Endothelial cell of umbilical vein (primary cell): ENCODE data around the gene MTA1. TPM values are rescaled to one million over a fixed set of nuclear protein-coding genes. Genes with fewer than 3 reads are reported as not detected.

Source experiments
- BruUV-seq: library from RNA; stranded (reverse); fragments of 400-500 nt; replicated peaks from 2 replicates; lab custom pipeline; 2021; lab: Mats Ljungman, UMichigan
- CTCF ChIA-PET: fragments of 300-600, 350-600 bp; sonication (Branson Sonifier 250); formaldehyde crosslinking; loops from one replicate; lab custom pipeline; 2021; ENCODE audit warnings: antibody characterized with exemption, inconsistent platforms; lab: Charles Lee
- POLR2A ChIA-PET: fragments of 300-600, 350-600 bp; sonication (Branson Sonifier 250); formaldehyde crosslinking; loops from one replicate; lab custom pipeline; 2021; ENCODE audit warnings: antibody characterized with exemption, inconsistent platforms; lab: Charles Lee
- DNase-seq: peaks from one replicate; pipeline ENCODE4 v3.0.0-alpha.2; 2011; ENCODE audit warnings: low read depth, low spot score
- FAIRE-seq: peaks from 2 replicates; lab custom pipeline; 2011; peaks lifted over from hg19 to GRCh38; lab: Jason Lieb, UNC
- H2AFZ ChIP-seq: 2 replicates; pipeline ENCODE4 v1.6.0; 2012; ENCODE audit warnings: low read depth, low read length, control low read depth, inconsistent platforms
- H3K27ac ChIP-seq: 2 replicates; pipeline ENCODE4 v1.5.1; 2011; ENCODE audit warnings: low read depth, mild to moderate bottlenecking, control low read depth, low read length, moderate library complexity; ENCODE audit not compliant: insufficient read depth
- H3K27me3 ChIP-seq, 2 experiments: 2 replicates each; pipeline versions ENCODE4 v1.6.0 to v1.6.1; 2011; ENCODE audit warnings: low read length in 2 of 2, mixed read lengths in 1 of 2; ENCODE audit not compliant: control insufficient read depth in 2 of 2, insufficient read depth in 2 of 2
- H3K36me3 ChIP-seq, 2 experiments: 2 replicates in 1 of 2; 3 replicates in 1 of 2; pipeline ENCODE4 v1.5.1; 2011; ENCODE audit warnings: low read length in 2 of 2, mild to moderate bottlenecking in 1 of 2, moderate library complexity in 1 of 2; ENCODE audit not compliant: control insufficient read depth in 2 of 2, insufficient read depth in 2 of 2; ENCODE audit errors: extremely low read depth in 1 of 2
- H3K4me1 ChIP-seq: 3 replicates; pipeline ENCODE4 v1.5.1; 2011; ENCODE audit warnings: mild to moderate bottlenecking, low read length; ENCODE audit not compliant: control insufficient read depth, insufficient read depth; ENCODE audit errors: extremely low read depth
- H3K4me2 ChIP-seq: 2 replicates; pipeline ENCODE4 v1.6.1; 2011; ENCODE audit warnings: low read length, control low read depth, mixed read lengths; ENCODE audit not compliant: insufficient read depth
- H3K4me3 ChIP-seq, 3 experiments: fragments of 200-600 bp in 1 of 3; sonication (generic), shearing (Covaris generic) in 1 of 3; replicated peaks in 1 of 3; 2 replicates each; pipeline ENCODE4 v1.5.1; 2011 to 2016; ENCODE audit warnings: control low read depth in 3 of 3, low read length in 3 of 3, mild to moderate bottlenecking in 2 of 3, inconsistent platforms in 1 of 3, low read depth in 1 of 3, moderate library complexity in 1 of 3; ENCODE audit not compliant: insufficient read depth in 1 of 3
- H3K79me2 ChIP-seq: 2 replicates; pipeline ENCODE4 v1.6.0; 2012; ENCODE audit warnings: low read length, inconsistent platforms; ENCODE audit not compliant: control insufficient read depth, insufficient read depth
- H3K9ac ChIP-seq: replicated peaks from 2 replicates; pipeline ENCODE3; 2011; ENCODE audit warnings: low read length, control low read depth; ENCODE audit not compliant: insufficient read depth; ENCODE audit errors: extremely low read depth
- H3K9me1 ChIP-seq: replicated peaks from 3 replicates; pipeline ENCODE4 v1.6.0; 2011; ENCODE audit warnings: mild to moderate bottlenecking, low read length; ENCODE audit not compliant: control insufficient read depth, insufficient read depth; ENCODE audit errors: extremely low read depth
- H3K9me3 ChIP-seq: replicated peaks from 2 replicates; pipeline ENCODE4 v1.5.1; 2012; ENCODE audit warnings: low read length, inconsistent platforms; ENCODE audit not compliant: control insufficient read depth, insufficient read depth
- H4K20me1 ChIP-seq: replicated peaks from 2 replicates; pipeline ENCODE3; 2011; ENCODE audit warnings: mild to moderate bottlenecking, low read length; ENCODE audit not compliant: control insufficient read depth, insufficient read depth; ENCODE audit errors: extremely low read depth
- CTCF ChIP-seq, 2 donors: IDR thresholded peaks; 1 replicate in 1 of 2; 2 replicates in 1 of 2; pipeline ENCODE4 v1.5.1; 2011; ENCODE audit warnings: low read length in 2 of 2, mild to moderate bottlenecking in 2 of 2, moderate library complexity in 2 of 2, control low read depth in 1 of 2, inconsistent platforms in 1 of 2, low read depth in 1 of 2; ENCODE audit not compliant: insufficient read depth in 1 of 2; ENCODE audit errors: extremely low read depth in 1 of 2
- EZH2 ChIP-seq: IDR thresholded peaks from 2 replicates; pipeline ENCODE4 v1.6.1; 2012; ENCODE audit warnings: borderline replicate concordance, low read depth, mild to moderate bottlenecking, moderate library complexity, low read length, inconsistent platforms; ENCODE audit not compliant: severe bottlenecking
- FOS ChIP-seq: IDR thresholded peaks from 2 replicates; pipeline ENCODE4 v1.6.1; 2011; ENCODE audit warnings: mild to moderate bottlenecking, low read length, moderate library complexity, borderline replicate concordance; ENCODE audit not compliant: insufficient read depth
- GATA2 ChIP-seq: IDR thresholded peaks from 2 replicates; pipeline ENCODE4 v1.7.0; 2011; ENCODE audit warnings: low read depth, mild to moderate bottlenecking, moderate library complexity, mixed read lengths, low read length; ENCODE audit not compliant: insufficient read length, insufficient read depth
- JUN ChIP-seq: IDR thresholded peaks from 2 replicates; pipeline ENCODE4 v1.6.1; 2011; ENCODE audit warnings: borderline replicate concordance, low read depth; ENCODE audit not compliant: insufficient read length, insufficient read depth
- MAX ChIP-seq: IDR thresholded peaks from 2 replicates; pipeline ENCODE4 v1.6.1; 2011; ENCODE audit not compliant: insufficient read depth, insufficient read length
- MYC ChIP-seq: IDR thresholded peaks from one replicate; pipeline ENCODE4 v1.6.1; 2011; ENCODE audit warnings: mild to moderate bottlenecking, low read depth, low read length
- POLR2A ChIP-seq: IDR thresholded peaks from 2 replicates; pipeline ENCODE4 v1.6.1; 2012; ENCODE audit warnings: low read depth, mild to moderate bottlenecking, control low read depth, low read length
- POLR2AphosphoS5 ChIP-seq: IDR thresholded peaks from 2 replicates; pipeline ENCODE4 v1.6.1; 2012; ENCODE audit warnings: low read depth, mild to moderate bottlenecking, control low read depth, low read length, moderate library complexity; ENCODE audit not compliant: insufficient read depth
- dilution Hi-C: fragments of 300-500 bp; cut with MboI; formaldehyde crosslinking; loops from one replicate; pipeline ENCODE4 v1.15.0; 2019; ENCODE audit warnings: low sequenced_read_pairs; ENCODE audit not compliant: extremely low pct_ligation_motif_present
- intact Hi-C: fragments of 100-400 bp; cut with micrococcal nuclease; formaldehyde crosslinking; loops from one replicate; pipeline ENCODE4 v1.10.0; 2022
- polyA plus RNA-seq, 4 experiments: library from polyadenylated mRNA; depleted of rRNA in 3 of 4; stranded (reverse) in 3 of 4; unstranded in 1 of 4; fragments of >200 nt; gene quantifications; 2 replicates each; pipeline versions ENCODE4 v1.2.1 to v1.2.3, GENCODE V29; 2011 to 2012; ENCODE audit warnings: missing spikeins in 1 of 4
- total RNA-seq: library from RNA; stranded (reverse); gene quantifications from 2 replicates; pipeline ENCODE4 v1.2.3, GENCODE V29; 2021

The MTA1 gene
- total and polyA plus RNA-seq, 2 donors (not counting 3 experiments of a cell fraction or from before 2014, with no cell fraction given): 85.2 to 167 TPM

- ChIA-PET CTCF (no interaction called here), POLR2A (no interaction called here)
- Histone ChIP-seq H3K9me1 (no peaks in the 10 kb centered on the region), H2AFZ (no peak overlapping the region), H3K36me3 (peaks cover 0 to 8% of the 10 kb centered on the region in 2 experiments), H3K9me3 (no peaks in the 10 kb centered on the region), H3K27me3 (no peaks in the 10 kb centered on the region), H3K4me3 (no peak overlapping the region), H3K9ac (no peak overlapping the region), H3K79me2 (no peaks in the 10 kb centered on the region), H4K20me1 (no peaks in the 10 kb centered on the region), H3K4me2 (no peak overlapping the region), H3K27ac (no peak overlapping the region), H3K4me1 (no peaks in the 10 kb centered on the region)
- dilution Hi-C loops: no loop called here
- TF ChIP-seq MYC (no peak), EZH2 (no peak), FOS (no peak), POLR2A (no peak), POLR2AphosphoS5 (no peak), GATA2 (no peak), JUN (no peak), MAX (no peak), CTCF (IDR thresholded peaks at IDR 0.05; ENCODE audit: extremely low read depth in 1 of 2, insufficient read depth in 1 of 2, low read depth in 1 of 2, low read length in 2 of 2) (no peak)
- no peak for FAIRE-seq
- intact Hi-C loops: no loop called here
- no TSS peak for BruUV-seq
- DNase-seq: no peak
Observed at GRCh38 chr14:105387530-105387922, 32.1 kb upstream of the MTA1 start.
